Thoracic aorta (tissue), 2 donors: ENCODE data around the gene LIPE. TPM values are rescaled to one million over a fixed set of nuclear protein-coding genes. Genes with fewer than 3 reads are reported as not detected.
"Not testable (repeated sequence)": the region's sequence is repeated elsewhere in the genome, so short reads cannot be mapped to it uniquely, and the experiment has no call there.

Experiments
- ATAC-seq: fragments of 150-250 bp; one replicate; pipeline ENCODE4 v1.8.0; 2017; ENCODE audit warnings: low read depth; ENCODE audit not compliant: insufficient number of reproducible peaks, low FRiP score
- DNase-seq: peaks from one replicate; pipeline ENCODE4 v3.0.0-alpha.2; 2020; ENCODE audit warnings: low spot score
- H3K27ac ChIP-seq, 2 donors: fragments of 200-600 bp; sonication (generic); 1 replicate in 1 of 2; 2 replicates in 1 of 2; pipeline ENCODE4 v1.5.1; 2016; ENCODE audit warnings: mild to moderate bottlenecking in 2 of 2, moderate library complexity in 2 of 2
- H3K27me3 ChIP-seq: fragments of 200-600 bp; sonication (generic); replicated peaks from 2 replicates; pipeline ENCODE4 v1.6.0; 2016; ENCODE audit warnings: mild to moderate bottlenecking; ENCODE audit not compliant: insufficient read depth
- H3K36me3 ChIP-seq: fragments of 200-600 bp; sonication (generic); one replicate; pipeline ENCODE4 v1.5.1; 2016
- H3K4me1 ChIP-seq, 2 donors: fragments of 200-600 bp; sonication (generic); 1 replicate in 1 of 2; 2 replicates in 1 of 2; pipeline versions ENCODE4 v1.5.1 to v1.6.0; 2016; ENCODE audit warnings: low read depth in 2 of 2, mild to moderate bottlenecking in 1 of 2; ENCODE audit not compliant: control insufficient read depth in 1 of 2
- H3K4me3 ChIP-seq: fragments of 200-600 bp; sonication (generic); 2 replicates; pipeline ENCODE4 v1.5.1; 2016; ENCODE audit warnings: mild to moderate bottlenecking
- H3K9me3 ChIP-seq: fragments of 200-600 bp; sonication (generic); 2 replicates; pipeline ENCODE4 v1.5.1; 2016
- total RNA-seq, 2 donors: library from RNA; depleted of rRNA; stranded (reverse); fragments of >200 nt; gene quantifications; one replicate each; pipeline versions ENCODE4 v1.1.0 to v1.2.3, GENCODE V29; 2016
- TF ChIP-seq, protein P1 (sequence below): fragments of 200-600 bp; sonication (generic); IDR thresholded peaks from one replicate; pipeline ENCODE4 v1.5.1; 2019; ENCODE audit warnings: antibody characterized with exemption

Gene LIPE
- total RNA-seq, 2 donors from 2014 or later = 4.5 to 7.3 TPM

- H3K9me3 ChIP-seq = no peaks in the 10 kb centered on the region
- DNase-seq (no peak), ATAC-seq (no peak)
- TF ChIP-seq, protein P1, sequence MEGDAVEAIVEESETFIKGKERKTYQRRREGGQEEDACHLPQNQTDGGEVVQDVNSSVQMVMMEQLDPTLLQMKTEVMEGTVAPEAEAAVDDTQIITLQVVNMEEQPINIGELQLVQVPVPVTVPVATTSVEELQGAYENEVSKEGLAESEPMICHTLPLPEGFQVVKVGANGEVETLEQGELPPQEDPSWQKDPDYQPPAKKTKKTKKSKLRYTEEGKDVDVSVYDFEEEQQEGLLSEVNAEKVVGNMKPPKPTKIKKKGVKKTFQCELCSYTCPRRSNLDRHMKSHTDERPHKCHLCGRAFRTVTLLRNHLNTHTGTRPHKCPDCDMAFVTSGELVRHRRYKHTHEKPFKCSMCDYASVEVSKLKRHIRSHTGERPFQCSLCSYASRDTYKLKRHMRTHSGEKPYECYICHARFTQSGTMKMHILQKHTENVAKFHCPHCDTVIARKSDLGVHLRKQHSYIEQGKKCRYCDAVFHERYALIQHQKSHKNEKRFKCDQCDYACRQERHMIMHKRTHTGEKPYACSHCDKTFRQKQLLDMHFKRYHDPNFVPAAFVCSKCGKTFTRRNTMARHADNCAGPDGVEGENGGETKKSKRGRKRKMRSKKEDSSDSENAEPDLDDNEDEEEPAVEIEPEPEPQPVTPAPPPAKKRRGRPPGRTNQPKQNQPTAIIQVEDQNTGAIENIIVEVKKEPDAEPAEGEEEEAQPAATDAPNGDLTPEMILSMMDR = no peak
- H3K27ac ChIP-seq = no peak overlapping the region
- H3K27me3 ChIP-seq = no peaks in the 10 kb centered on the region
- no peaks in the 10 kb centered on the region for H3K36me3 ChIP-seq
- no peaks in the 10 kb centered on the region for H3K4me1 ChIP-seq
- no peak overlapping the region for H3K4me3 ChIP-seq
Measured at GRCh38 chr19:42455621-42456081, 28.5 kb upstream of the LIPE start.

DNA sequence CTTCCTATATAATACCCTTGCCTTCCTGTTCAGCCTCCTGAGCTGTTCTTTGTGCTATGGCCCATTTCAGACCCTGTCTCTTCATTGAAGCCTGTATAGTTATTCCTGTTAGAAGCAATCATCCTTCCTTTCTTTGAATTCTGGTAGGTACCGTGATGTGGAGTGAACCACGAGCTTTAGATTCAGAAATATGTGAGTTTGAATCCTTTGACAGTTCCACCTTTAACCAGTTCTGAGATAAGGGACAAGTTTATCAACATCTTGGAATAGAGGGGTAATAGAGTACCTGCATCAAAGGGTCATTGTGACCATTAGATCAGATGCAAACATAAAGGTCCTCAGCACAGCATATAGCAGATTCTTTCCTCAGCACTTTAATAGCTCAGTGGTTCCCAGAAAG lies 27.9 kb upstream of the LIPE start:
- no peaks in the 10 kb centered on the region for H3K9me3 ChIP-seq
- no peaks in the 10 kb centered on the region for H3K4me1 ChIP-seq
- ATAC-seq (peak; percentile 40), DNase-seq (no peak)
- H3K36me3 ChIP-seq = no peaks in the 10 kb centered on the region
- no peaks in the 10 kb centered on the region for H3K27me3 ChIP-seq
- H3K27ac ChIP-seq = no peak overlapping the region
- TF ChIP-seq, protein P1 = no peak
- no peak overlapping the region for H3K4me3 ChIP-seq

DNA sequence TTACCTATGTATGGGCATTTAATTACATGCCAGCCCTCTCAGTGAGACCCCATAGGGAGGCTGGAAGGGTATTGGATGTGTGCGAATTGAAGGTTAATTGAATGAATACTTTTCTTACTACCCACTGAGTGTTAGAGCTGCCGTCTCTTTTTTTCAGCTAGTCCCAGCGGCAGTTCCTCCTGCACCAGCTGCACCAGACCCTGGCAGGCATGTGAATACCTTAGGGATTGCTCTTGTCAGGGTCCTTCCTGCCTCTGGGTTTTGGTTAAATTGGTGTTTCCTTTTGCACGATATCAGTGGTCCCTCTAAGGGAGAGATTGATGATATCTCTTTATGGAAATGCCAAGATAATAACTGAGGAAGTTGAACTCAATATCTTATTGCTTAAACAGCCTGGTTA lies 25.4 kb upstream of the LIPE start:
- no peak overlapping the region for H3K4me3 ChIP-seq
- TF ChIP-seq, protein P1 = no peak
- DNase-seq (no peak), ATAC-seq (no peak)
- H3K27ac ChIP-seq = no peak overlapping the region
- no peaks in the 10 kb centered on the region for H3K36me3 ChIP-seq
- no peaks in the 10 kb centered on the region for H3K4me1 ChIP-seq
- no peaks in the 10 kb centered on the region for H3K9me3 ChIP-seq
- H3K27me3 ChIP-seq = no peaks in the 10 kb centered on the region

DNA sequence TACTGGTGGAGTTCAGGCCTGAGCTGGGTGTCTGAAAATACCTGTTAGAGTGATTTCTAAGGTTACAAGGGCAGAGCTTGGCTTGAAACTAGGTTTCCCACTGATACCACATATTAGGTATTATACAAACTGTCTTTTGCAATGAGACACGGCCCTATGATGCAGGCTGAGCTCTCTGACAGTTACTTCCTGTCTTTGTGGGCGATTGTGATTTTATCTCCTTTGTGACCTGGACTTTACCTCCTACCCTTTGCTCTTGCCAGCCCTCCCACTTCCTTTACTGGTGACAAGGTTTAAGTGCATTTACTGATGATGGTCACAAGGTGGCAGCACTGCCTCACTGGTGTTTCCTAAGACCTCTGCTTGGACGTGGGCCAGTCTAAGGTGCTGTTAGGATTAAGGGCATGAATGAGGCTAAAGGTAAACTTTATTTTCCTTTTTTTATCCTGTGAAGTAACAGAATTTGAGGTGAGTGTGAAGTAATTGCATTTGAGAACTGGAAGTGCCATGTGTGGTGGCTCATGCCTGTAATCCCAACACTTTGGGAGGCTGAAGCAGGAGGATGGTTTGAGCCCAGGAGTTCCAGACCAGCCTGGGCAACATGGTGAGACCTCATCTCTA lies 23.2 kb upstream of the LIPE start:
- no peaks in the 10 kb centered on the region for H3K9me3 ChIP-seq
- ATAC-seq = no peak
- TF ChIP-seq, protein P1 = peak; percentile 79
- H3K27me3 ChIP-seq = no peaks in the 10 kb centered on the region
- H3K4me3 ChIP-seq = no peak overlapping the region
- no peaks in the 10 kb centered on the region for H3K36me3 ChIP-seq
- DNase-seq = peak; percentile 51
- no peak overlapping the region for H3K27ac ChIP-seq
- H3K4me1 ChIP-seq = no peaks in the 10 kb centered on the region

DNA sequence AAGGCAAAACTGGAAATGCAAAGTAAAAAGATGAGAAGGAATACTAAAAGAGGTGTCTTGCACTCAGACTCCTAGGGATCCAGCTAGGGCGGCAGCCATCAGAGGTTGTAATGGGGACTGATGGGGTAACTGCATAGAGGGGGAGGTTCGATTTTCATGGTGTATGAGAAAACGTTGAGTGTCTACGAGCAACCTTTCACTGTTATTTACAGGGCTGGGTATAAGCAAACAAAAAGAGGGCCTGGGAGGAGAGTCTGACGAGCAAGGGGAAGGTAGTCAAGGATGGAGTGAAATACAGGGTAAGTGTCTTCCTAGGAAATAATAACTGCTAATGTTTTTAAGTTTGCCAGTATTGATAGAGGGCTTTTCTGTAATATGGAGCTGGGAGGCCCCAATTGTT lies 21.1 kb upstream of the LIPE start:
- not testable (repeated sequence) for H3K4me3 ChIP-seq, H3K9me3 ChIP-seq, DNase-seq, H3K27ac ChIP-seq, H3K4me1 ChIP-seq, ATAC-seq, H3K27me3 ChIP-seq, H3K36me3 ChIP-seq

GRCh38 chr19:42445948-42446347 lies 18.8 kb upstream of the LIPE start:
- no peaks in the 10 kb centered on the region for H3K36me3 ChIP-seq
- DNase-seq = no peak
- H3K4me3 ChIP-seq = no peak overlapping the region
- H3K27me3 ChIP-seq = no peaks in the 10 kb centered on the region
- no peak overlapping the region for H3K27ac ChIP-seq
- no peaks in the 10 kb centered on the region for H3K4me1 ChIP-seq
- TF ChIP-seq, protein P1 = no peak
- no peak for ATAC-seq
- no peaks in the 10 kb centered on the region for H3K9me3 ChIP-seq
